Mononuclear cell (primary cell): ENCODE data around the gene TRMT112. TPM values are rescaled to one million over a fixed set of nuclear protein-coding genes. Genes with fewer than 3 reads are reported as not detected.
A peak's percentile ranks its signal among the peaks of the same experiment; 100 is the strongest.

ENCODE experiments used
- H3K27me3 ChIP-seq: 2 replicates; pipeline ENCODE4 v1.6.0; 2011; ENCODE audit warnings: low read length, control low read depth; ENCODE audit not compliant: insufficient read depth
- H3K4me1 ChIP-seq: 2 replicates; pipeline ENCODE4 v1.5.1; 2011; ENCODE audit warnings: mild to moderate bottlenecking, low read length, control low read depth; ENCODE audit not compliant: insufficient read depth
- H3K4me3 ChIP-seq: 2 replicates; pipeline ENCODE4 v1.5.1; 2011; ENCODE audit warnings: mild to moderate bottlenecking, low read length, moderate library complexity
- H3K9me3 ChIP-seq: 2 replicates; pipeline ENCODE4 v1.5.1; 2011; ENCODE audit warnings: low read depth, mild to moderate bottlenecking, control low read depth, low read length
- total RNA-seq: library from RNA; depleted of rRNA; stranded (reverse); fragments of >200 nt; gene quantifications from one replicate; pipeline ENCODE4 v1.2.3, GENCODE V29; 2012

TRMT112 gene
- total RNA-seq, 1 donor: 62.1 TPM

DNA sequence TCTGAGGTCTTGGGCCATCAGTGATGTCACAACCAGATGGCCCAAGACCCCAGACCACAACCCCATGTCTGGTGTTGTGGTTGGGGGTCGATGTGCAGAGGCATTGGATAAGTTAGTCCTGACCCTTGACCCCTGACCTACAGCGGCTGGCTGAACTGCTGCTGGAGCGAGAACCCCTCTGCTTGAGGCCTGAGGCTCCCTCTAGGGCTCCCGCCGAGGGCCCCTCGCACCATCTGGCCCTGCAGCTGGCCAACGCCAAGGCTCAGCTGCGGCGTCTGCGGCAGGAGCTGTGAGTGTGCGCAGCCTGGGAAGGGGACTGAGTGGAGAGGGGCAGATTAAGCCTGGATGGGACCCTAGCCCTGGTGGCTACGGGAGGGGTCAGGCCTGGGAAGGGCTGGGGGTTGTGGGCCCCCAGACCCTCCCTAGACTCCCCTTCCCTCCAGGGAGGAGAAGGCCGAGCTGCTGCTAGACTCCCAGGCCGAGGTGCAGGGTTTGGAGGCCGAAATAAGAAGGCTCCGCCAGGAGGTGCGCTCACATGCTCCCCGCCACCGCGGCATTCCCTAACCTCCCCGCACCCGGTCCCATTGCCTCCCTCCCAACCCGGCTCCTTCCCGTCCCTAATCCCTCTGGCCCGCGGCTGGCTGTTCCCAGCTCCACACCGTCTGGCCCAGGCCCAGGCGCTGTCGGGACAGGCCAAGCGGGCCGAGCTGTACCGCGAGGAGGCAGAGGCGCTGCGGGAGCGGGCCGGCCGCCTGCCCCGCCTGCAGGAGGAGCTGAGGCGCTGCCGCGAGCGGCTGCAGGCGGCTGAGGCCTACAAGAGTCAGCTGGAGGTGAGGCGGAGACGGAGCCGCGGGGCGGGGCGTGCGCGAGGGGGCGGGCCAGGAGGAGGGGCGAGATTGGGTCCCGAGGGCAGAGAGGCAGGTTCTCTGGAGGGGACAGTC lies 24.8 kb upstream of the TRMT112 start:
- H3K4me1 ChIP-seq: peaks cover 48% of the 10 kb centered on the region
- H3K4me3 ChIP-seq: peak overlapping the region; percentile 19
- H3K27me3 ChIP-seq: no peaks in the 10 kb centered on the region
- no peaks in the 10 kb centered on the region for H3K9me3 ChIP-seq

DNA sequence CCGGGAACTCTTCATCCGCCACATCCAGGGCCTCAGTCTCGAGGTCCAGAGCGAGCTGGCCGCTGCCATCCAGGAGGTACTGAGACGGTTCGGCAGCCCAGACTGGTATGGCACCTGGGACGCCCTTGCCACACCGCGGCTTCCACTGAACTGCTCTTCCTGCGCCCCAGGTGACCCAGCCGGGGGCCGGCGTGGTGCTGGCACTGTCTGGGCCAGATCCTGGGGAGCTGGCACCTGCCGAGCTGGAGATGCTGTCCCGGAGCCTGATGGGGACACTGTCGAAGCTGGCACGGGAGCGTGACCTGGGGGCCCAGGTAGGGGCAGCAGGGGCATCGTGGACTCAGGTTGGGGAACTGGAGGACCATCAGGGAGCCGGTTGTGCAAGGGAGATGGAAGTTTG lies 24.1 kb upstream of the TRMT112 start:
- no peaks in the 10 kb centered on the region for H3K27me3 ChIP-seq
- peak overlapping the region; percentile 60 for H3K4me3 ChIP-seq
- H3K9me3 ChIP-seq: no peaks in the 10 kb centered on the region
- H3K4me1 ChIP-seq: peaks cover 43% of the 10 kb centered on the region

DNA sequence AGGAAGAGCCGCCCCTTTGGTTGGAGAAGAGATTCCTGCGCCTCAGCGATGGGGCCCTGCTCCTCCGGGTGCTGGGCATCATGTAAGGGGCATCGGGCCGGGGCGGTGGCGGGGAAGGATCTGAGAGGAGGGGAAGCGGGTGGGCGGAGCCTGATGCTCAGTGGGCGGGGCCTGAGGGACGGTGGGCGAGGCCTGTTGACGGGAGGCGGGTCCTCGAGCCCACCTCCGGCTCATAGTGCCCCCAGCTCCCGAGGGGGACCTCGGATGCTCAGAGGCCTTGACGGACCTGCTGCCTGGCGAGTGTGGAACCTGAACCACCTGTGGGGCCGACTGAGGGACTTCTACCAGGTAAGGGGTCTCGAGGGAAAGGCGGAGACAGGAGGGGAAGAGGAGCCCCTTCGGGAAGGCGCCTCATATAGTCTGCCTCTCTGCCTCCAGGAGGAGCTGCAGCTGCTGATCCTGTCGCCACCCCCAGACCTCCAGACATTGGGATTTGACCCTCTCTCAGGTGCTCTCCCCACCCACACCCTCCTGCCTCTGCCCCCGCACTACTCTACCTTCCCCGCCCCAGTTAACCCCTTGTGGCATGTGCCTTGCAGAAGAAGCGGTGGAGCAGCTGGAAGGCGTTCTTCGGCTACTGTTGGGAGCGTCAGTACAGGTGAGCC lies 23.4 kb upstream of the TRMT112 start:
- peaks cover 43% of the 10 kb centered on the region for H3K4me1 ChIP-seq
- H3K9me3 ChIP-seq: no peaks in the 10 kb centered on the region
- H3K4me3 ChIP-seq: peak overlapping the region; percentile 60
- no peaks in the 10 kb centered on the region for H3K27me3 ChIP-seq

DNA sequence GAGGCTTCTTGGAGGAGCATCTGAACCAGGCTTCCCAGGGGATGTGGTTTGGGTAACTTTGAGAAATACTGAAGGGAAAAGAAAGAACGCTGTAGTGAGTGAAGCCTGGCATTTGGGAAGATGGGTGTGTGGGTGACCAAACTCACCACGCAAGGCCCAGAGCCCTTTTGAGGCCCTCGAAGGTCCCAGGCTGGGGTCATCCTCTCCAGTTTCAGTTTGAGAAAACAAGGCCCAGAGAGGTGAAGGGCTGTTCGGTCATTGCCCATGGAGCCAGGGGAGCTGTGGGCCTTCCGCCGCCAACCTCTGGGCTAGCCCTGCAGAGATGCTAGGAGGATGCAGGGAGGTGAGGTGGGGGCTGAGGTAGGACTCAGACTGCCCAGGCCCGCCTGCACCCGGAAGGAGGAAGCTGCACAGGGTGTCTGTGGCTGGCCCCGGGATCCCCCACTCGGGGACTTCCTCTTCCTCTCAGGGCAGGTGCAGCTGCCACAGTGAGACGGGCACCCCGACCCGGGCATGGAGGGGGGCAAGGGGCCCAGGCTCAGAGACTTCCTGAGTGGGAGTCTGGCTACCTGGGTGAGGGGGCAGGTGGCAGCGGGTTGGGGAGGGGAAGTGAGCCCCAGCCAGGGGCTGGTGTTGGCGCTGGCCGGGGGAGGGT lies 22.5 kb upstream of the TRMT112 start, which contains the start of gene CCDC88B:
Gene CCDC88B (plus strand): TSS at position 451 of the 655 bp plus-strand sequence. CDS start 63 bp downstream, at position 514.
- Histone ChIP-seq H3K4me1 (peaks cover 51% of the 10 kb centered on the region), H3K27me3 (no peaks in the 10 kb centered on the region), H3K4me3 (peak within 1 kb of the TSS; percentile 60), H3K9me3 (no peaks in the 10 kb centered on the region)

DNA sequence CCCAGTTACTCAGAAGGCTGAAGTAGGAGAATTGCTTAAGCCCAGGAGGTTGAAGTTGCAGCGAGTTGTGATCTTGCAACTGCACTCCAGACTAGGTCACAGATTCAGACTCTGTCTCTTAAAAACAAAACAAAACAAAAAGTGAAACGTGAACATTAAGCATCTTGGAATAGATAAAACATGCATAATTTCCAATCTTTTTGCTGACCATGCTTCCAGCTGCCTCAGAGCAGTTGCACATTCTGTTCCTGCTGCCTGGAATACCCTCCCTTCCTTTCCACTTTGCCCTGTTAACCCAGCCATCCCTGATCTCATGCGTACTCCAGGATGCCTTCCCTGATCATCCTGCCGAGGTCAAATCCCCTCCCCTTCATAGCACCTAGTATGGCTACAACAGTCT lies 21.9 kb upstream of the TRMT112 start:
- Histone ChIP-seq H3K4me3 (peak overlapping the region; percentile 60), H3K27me3 (no peaks in the 10 kb centered on the region), H3K4me1 (peaks cover 57% of the 10 kb centered on the region), H3K9me3 (no peaks in the 10 kb centered on the region)

DNA sequence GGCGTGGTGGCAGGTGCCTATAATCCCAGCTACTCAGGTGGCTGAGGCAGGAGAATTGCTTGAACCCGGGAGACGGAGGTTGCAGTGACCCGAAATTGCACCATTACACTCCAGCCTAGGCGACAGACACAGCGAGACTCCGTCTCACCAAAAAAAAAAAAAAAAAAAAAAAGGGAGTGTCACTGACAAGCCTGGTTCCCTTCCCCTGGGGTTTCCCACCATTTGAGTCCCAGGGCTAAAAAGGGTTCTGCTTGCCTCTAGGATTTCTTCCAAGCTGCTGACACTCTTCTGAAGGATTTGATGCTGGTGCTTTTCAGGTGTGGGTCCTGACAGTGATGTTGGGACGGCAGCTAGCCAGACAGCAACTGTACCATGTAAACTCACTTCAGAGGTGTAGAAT lies 21.4 kb upstream of the TRMT112 start:
- Histone ChIP-seq H3K4me3 (no peak overlapping the region), H3K9me3 (no peaks in the 10 kb centered on the region), H3K4me1 (peaks cover 57% of the 10 kb centered on the region), H3K27me3 (no peaks in the 10 kb centered on the region)

DNA sequence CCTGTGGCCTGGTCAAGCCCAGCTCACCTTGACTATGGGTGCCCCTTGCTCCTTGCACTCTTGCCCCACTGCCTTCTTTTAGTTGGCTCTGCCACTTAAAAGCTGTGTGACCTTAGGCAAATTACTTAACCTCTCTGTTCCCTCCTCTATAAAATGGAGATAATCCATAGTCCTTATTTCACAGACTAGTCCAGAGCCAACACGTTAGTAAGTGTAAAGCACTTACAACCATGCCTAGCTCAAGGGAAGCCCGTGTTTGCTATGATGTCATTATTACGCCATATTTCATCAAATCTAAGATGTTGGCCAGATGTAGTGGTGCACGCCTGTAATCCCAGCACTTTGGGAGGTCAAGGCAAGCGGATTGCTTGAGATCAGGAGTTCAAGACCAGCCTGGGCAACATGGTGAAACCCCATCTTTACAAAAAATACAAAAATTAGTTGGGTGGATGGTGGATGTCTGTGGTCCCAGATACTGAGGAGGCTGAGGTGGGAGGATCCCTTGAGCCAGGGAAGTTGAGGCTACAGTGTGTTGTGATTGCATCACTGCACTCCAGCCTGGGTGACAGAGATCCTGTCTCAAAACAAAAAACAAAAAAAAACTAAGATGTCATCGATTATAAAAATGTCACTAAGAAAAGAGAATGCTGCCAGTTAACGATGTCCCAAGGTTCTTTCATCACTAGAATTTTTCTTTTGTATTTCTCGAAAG lies 20.3 kb upstream of the TRMT112 start:
- Histone ChIP-seq H3K27me3 (no peaks in the 10 kb centered on the region), H3K4me1 (peaks cover 54% of the 10 kb centered on the region), H3K4me3 (no peak overlapping the region), H3K9me3 (no peaks in the 10 kb centered on the region)

DNA sequence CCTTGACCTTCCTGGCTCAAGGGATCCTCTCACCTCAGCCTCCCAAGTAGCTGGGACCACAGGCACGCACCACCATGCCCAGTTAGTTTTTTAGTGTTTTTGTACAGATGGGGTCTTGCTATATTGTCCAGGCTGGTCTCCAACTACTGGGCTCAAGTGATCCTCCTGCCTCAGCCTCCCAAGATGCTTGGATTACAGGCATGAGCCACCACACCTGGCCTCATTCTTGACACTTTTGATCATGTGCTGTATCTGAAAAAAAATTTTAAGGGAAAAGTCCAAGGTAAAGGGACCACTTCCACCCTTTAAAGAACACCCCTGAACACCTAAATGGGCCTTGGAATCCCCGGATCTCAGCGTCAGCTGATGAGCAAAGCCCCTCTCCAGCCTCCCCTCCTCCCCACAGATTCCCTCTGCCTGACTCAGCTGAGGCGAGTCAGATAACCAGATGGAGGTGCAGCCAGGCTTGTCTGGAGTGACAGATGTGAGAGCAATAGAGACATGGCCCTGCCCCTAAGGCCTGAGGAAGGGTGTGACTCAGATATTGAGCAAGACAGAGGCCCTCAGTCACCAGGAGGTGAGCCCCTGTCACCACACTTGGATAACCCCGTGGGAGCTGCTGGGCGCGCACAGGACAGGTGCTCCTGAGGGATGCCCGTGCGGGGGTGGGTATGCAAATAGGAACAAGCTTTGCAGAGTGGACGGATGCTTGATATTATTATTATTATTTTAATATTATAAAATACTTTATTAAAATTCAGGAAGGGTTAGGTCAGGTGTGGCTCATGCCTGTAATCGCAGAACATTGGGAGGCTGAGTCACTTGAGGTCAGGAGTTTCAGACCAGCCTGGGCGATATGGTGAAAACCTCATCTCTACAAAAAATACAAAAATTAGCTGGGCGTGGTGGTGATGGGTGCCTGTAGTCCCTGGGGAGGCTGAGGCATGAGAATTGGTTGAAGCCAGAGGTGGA lies 17.7 kb upstream of the TRMT112 start:
- Histone ChIP-seq H3K27me3 (no peaks in the 10 kb centered on the region), H3K4me3 (no peak overlapping the region), H3K9me3 (no peaks in the 10 kb centered on the region), H3K4me1 (peaks cover 51% of the 10 kb centered on the region)

DNA sequence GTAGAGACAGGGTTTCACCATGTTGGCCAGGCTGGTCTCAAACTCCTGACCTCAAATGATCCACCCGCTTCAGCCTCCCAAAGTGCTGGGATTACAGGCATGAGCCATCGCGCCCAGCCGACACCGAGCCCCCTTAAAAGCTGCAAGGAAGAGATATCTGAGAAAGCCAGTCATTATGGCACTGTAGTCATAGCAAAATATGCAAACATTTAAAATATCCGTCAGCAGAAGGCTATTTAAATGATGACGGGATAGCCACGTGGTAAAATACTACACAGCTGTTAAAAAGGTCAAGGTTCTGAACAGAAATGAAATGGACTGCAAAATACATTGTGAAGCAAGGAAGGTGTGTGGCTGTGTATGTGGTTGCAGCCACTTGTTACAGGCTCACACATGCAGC lies 16.2 kb upstream of the TRMT112 start:
- no peaks in the 10 kb centered on the region for H3K9me3 ChIP-seq
- H3K27me3 ChIP-seq: no peaks in the 10 kb centered on the region
- H3K4me1 ChIP-seq: peaks cover 36% of the 10 kb centered on the region
- H3K4me3 ChIP-seq: no peak overlapping the region

DNA sequence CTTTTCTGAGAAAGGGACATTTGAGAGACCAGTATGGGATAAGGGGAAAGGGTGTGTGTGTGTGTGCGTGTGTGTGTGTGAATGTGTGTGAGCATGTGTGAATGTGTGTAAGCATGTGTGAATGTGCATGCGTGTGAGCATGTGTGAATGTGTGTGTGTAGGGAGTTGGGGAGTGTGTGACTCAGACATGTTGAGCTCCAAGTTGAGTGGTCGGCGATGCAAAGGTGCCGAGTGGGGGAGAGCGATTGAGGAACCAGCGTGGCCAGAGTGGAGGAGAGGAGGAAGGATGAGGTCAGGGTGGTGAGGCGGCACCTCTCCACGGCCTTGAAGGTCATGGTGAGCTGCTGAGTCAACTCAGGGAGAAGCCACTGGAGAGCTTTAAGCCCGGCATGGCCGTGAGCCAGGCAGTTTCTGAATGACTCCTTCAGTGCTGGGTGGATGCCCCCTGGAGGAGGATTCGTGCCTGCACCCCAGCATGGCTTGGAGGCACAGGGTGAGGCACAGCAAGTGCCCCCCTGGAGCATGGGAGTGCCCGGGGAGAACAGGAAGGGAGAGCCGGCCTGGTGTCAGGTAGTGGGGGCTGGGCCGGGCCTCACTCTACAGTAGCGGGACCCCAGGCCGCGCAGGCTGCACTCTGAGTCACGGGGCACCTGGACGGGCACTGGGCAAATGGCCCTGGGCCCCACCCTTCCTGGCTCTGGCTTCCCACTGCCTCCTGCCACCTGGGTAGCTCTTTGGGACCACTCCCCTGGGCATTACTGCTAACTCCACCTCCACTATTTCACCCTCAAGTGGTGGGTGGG lies 14.4 kb upstream of the TRMT112 start:
- Histone ChIP-seq H3K9me3 (no peaks in the 10 kb centered on the region), H3K27me3 (no peaks in the 10 kb centered on the region), H3K4me1 (peaks cover 34% of the 10 kb centered on the region), H3K4me3 (no peak overlapping the region)

DNA sequence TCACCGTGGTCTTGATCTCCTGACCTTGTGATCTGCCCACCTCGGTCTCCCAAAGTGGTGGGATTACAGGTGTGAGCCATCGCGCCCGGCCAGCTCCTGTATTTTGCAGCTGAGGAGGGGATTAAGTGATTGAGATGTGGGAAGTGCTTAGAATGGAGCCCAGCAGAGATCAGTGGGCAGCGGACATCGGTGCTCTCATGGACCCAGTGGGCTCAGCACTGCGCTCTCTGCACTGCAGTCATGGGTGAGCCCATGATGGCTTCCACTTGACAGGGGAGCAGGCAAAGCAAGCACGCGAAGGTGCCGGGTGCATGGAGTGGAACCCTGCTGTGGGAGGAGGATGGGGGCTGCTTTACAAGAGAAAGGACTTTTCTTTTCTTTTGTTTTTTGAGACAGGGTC lies 13.5 kb upstream of the TRMT112 start:
- Histone ChIP-seq H3K4me1 (peaks cover 34% of the 10 kb centered on the region), H3K27me3 (no peaks in the 10 kb centered on the region), H3K4me3 (no peak overlapping the region), H3K9me3 (no peaks in the 10 kb centered on the region)

DNA sequence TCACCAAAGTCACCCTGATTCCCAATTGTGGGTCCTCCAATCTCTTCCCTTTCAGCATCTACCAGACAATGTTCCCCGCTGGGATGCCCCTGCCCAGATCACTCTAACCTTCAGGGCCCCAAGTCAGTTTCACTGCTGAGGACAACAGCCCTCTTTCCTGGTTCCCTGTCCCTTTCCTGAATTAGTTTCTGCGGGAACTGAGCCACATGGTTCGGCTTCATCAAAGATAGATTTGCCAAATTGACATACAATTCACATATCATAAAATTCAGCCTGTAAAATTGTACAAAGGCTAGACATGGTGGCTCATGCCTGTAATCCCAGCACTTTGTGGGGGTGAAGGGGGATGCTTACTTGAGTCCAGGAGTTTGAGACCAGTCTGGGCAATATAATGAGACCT lies 10.6 kb upstream of the TRMT112 start:
- Histone ChIP-seq H3K4me3 (no peak overlapping the region), H3K4me1 (peaks cover 20% of the 10 kb centered on the region), H3K27me3 (no peaks in the 10 kb centered on the region)

DNA sequence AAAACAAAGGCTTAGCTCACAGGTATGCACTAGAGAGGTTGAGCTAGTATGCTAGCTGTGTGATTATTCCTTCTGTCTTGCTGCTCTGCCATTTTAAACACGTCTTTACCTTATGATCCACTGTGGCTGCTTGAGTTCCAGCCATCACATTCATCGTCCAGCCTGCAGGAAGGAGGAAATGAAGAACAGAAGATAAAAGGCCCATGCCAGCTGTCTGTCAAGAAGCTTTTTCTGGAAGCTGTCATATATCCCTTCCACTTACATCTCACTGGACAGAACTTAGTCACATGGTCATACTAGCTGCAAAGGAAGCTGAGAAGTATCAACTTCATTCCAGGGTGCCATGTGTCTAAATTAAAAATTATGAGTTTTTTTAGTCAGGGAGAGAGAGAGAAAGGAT lies 10.0 kb upstream of the TRMT112 start:
- Histone ChIP-seq H3K27me3 (no peaks in the 10 kb centered on the region), H3K4me1 (peaks cover 17% of the 10 kb centered on the region), H3K9me3 (no peaks in the 10 kb centered on the region)

More for the DNA sequence above, 10.6 kb upstream of the TRMT112 start:
- no peaks in the 10 kb centered on the region for H3K9me3 ChIP-seq

More for the DNA sequence above, 10.0 kb upstream of the TRMT112 start:
- H3K4me3 ChIP-seq: no peak overlapping the region
